GM19467 (cell line): ENCODE measurements around the gene KCNJ5.
"Not testable (repeated sequence)": the region's sequence is repeated elsewhere in the genome, so short reads cannot be mapped to it uniquely, and the experiment has no call there.

ENCODE experiments used
- ATAC-seq: cut with Tn5 transposase; IDR thresholded peaks from one replicate; pipeline ENCODE4 v1.9.1; 2021; ENCODE audit warnings: mild to moderate bottlenecking, moderate library complexity; ENCODE audit not compliant: unreplicated experiment

Gene KCNJ5

GRCh38 chr11:128909438-128910125 lies 18.4 kb downstream of the KCNJ5 start:
- no peak for ATAC-seq

GRCh38 chr11:128910576-128910975 lies 19.4 kb downstream of the KCNJ5 start:
- no peak for ATAC-seq

- no peak for ATAC-seq
These were observed 20.1 kb downstream of the KCNJ5 start for GRCh38 chr11:128911239-128911638.

GRCh38 chr11:128911701-128912100 lies 20.5 kb downstream of the KCNJ5 start:
- ATAC-seq, result no peak

- no peak for ATAC-seq
These were observed 22.6 kb downstream of the KCNJ5 start for GRCh38 chr11:128913806-128914205.

- ATAC-seq, result no peak
These were observed 23.3 kb downstream of the KCNJ5 start for GRCh38 chr11:128914216-128915148.

GRCh38 chr11:128915149-128915521 lies 24.0 kb downstream of the KCNJ5 start:
- ATAC-seq, result no peak

GRCh38 chr11:128916037-128916572 lies 24.9 kb downstream of the KCNJ5 start:
- no peak for ATAC-seq

GRCh38 chr11:128916681-128917080 lies 25.5 kb downstream of the KCNJ5 start:
- ATAC-seq, result no peak

GRCh38 chr11:128917144-128917724 lies 26.1 kb downstream of the KCNJ5 start:
- ATAC-seq, result no peak

- no peak for ATAC-seq
These were observed 28.1 kb downstream of the KCNJ5 start for GRCh38 chr11:128919216-128919615.

GRCh38 chr11:128919635-128920034 lies 28.5 kb downstream of the KCNJ5 start:
- not testable (repeated sequence) for ATAC-seq

- no peak for ATAC-seq
These were observed 29.5 kb downstream of the KCNJ5 start for GRCh38 chr11:128920666-128921065.

- ATAC-seq, result no peak
These were observed 30.6 kb downstream of the KCNJ5 start for GRCh38 chr11:128921793-128922192.

- ATAC-seq, result no peak
These were observed 32.9 kb downstream of the KCNJ5 start for GRCh38 chr11:128924104-128924503.

GRCh38 chr11:128924510-128925249 lies 33.5 kb downstream of the KCNJ5 start:
- no peak for ATAC-seq

GRCh38 chr11:128925250-128925600 lies 34.1 kb downstream of the KCNJ5 start:
- no peak for ATAC-seq

GRCh38 chr11:128926000-128926399 lies 34.8 kb downstream of the KCNJ5 start:
- ATAC-seq, result no peak

GRCh38 chr11:128926437-128927107 lies 35.4 kb downstream of the KCNJ5 start:
- no peak for ATAC-seq

- ATAC-seq, result no peak
These were observed 35.9 kb downstream of the KCNJ5 start for GRCh38 chr11:128927108-128927461.
